Occipital lobe (tissue), 2 donors: ENCODE data around the gene GMEB2. TPM values are rescaled to one million over a fixed set of nuclear protein-coding genes. Genes with fewer than 3 reads are reported as not detected.
"Not testable (repeated sequence)": the region's sequence is repeated elsewhere in the genome, so short reads cannot be mapped to it uniquely, and the experiment has no call there.

ENCODE experiments used
- DNase-seq: peaks from one replicate; lab custom pipeline; 2025; lab: John Stamatoyannopoulos, UW
- total RNA-seq: library from RNA; depleted of rRNA; stranded (reverse); fragments of >200 nt; gene quantifications from one replicate; pipeline ENCODE4 v1.2.3, GENCODE V29; 2014

GMEB2 gene
- total RNA-seq, 1 donor from 2014 or later = 6.9 TPM

DNA sequence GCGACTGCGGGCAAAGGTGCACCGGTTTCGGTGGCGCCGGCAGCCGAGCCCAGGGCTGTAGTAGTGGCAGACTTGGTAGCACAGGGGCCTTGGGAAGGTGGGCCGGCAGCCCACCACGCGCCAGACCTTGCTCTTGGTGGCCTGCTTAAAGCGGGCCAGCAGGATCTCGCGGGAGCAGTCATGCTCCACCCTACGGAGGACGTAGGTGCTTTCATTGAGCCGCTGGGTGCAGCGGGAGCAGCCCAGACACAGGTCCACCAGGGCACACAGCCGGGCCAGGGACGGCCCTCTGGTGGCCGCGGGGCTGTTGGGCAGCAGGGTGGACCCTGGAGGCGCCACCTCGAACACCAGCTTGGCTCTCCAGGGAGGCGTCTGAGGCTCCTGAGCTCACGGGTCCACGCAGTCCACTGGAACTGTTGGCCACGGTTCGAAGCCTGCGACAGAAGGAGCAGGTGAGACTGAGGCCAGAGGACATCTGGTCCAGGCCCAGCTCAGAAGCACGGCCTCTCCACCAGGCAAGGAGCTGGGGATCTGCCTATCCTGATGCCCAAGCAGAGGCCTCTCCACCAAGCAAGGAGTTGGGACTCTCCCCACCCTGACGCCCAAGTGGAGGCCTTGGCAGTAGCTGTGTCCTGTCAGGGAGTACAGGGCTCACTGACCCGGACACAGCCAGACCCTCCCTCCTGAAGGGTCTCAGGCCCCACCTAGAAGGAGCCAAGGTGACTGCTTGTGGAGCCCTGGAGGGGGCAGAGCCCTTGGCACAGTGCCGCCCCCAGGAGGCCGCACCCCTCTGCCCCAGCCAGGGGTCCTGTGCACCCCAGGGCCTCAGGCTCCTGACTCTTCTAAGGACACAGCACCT, 53.9 kb downstream of the GMEB2 start:
- DNase-seq = no peak

DNA sequence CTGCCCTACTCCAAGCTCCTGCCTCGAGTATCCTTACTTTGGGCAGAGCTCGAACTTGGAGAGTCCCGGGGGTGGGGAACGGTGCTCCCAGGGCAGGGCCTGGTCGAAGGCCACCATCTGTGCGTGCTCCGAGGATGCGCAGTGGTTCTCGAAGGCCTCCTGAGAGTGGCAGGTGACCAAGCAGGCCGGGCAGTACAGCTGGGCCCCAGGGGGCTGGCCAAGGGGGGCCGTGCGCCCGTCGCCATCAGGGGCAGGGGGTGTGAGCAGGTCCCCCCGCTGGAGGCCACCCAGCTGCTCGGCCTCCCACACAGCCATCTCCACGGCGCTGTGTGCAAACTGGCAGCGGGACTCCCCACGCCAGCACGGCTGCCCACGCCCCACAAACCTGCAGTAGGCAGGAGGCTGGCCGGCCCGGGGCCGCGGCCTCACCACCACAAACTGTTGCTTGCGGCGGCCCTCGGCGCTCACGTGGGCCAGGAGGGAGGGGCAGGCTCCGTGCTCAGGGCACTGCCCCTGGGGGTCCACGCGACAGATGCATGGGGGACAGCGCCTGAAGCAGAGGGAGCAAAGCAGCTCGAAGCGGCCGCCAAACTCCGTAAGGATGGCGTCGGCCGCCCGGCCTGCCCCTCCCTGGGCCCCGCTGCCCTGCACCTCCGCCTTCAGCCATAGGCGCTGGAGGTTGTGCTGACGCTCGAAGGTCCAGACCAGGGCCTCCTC, 54.7 kb downstream of the GMEB2 start:
- no peak for DNase-seq

DNA sequence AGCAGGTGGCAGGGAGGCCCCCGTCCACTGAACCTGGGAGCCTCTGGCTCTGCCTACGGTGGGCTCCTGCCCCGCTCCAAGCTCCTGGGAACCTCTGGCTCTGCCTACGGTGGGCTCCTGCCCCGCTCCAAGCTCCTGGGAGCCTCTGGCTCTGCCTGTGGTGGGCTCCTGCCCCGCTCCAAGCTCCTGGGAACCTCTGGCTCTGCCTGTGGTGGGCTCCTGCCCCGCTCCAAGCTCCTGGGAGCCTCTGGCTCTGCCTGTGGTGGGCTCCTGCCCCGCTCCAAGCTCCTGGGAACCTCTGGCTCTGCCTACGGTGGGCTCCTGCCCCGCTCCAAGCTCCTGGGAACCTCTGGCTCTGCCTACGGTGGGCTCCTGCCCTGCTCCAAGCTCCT, 55.8 kb downstream of the GMEB2 start:
- DNase-seq = not testable (repeated sequence)

DNA sequence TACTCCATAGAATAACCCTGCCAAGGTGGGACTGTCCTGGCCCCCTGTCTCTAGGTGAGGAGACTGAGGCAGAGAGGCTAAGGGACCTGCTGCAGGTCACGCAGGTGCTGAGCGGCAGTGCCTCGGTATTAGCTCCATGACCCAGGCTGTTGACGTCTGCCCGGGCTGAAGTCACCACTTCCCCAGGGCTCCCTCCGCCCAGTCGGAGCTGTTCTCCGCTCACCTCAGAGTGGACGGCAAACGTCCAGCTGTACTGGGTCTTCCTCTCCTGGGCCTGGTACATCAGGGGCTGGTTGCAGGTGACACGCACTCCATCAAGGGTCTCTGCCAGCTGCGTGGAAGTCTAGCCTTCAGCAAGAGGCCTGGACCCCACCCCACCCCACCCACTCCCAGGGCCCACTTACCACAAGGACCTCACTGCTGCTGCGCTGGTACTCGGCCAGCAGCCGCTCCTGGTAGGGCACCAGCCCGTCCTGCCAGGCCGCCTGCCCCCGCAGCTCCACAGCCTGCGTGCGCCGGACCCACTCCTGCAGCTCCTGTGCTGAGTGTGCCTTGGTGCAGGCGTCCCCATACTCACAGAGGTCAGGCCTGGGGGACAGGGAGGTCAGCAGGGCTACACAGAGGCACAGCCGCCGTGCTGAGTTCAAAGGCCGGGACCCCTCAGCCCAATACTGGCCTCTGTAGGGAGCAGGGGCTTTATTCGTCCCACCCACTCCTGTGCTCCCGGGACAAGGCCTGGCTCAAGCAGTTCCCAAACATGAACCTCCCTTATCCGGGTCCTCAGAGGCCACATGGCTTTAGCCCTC, 56.4 kb downstream of the GMEB2 start:
- no peak for DNase-seq

DNA sequence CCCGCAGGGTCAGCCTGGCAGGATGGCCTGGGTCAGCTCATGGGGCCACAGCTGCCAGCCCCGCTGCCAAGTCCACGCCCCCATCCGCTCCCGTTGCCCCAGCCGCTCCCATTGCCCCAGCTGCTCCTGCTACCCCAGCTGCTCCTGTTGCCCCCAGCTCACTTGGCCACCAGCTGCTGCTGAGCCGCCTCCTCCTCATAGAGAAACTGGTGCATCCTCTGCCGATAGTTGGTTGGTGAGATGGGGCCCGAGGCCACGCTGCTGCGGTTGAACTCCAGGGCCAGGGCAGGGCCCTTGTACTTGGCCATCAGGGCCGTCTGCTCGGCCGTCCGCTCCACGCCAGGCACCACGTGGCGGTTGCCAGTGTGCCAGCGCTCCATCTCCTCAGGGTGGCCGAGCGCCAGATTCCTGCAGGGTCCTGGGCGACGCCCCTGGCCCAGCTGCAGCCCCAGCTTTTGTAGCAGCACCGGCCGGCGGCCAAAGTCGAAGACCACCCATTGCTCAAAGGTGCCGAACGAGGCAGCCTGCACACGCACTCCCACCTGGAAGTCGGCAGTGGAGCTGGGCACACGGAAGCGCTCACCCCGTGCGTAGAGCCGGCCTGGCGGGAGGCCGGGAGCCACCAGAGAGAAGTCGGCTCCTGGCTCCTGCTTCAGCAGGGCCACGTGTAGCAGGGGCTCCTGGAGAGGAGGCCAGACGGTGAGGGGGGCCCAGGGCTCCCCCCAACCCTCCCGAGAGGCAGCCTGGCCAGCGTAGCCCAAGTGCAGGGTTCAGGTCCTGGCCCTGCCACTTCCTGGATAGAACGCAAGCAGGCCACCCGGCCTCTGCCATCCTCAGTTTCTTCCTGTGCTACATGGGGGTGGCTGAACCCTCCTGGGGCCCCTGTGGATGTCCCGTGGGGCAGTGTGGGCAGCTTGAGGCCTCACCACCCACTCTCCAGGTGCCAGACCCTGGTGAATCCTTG, 57.6 kb downstream of the GMEB2 start:
- DNase-seq = no peak

DNA sequence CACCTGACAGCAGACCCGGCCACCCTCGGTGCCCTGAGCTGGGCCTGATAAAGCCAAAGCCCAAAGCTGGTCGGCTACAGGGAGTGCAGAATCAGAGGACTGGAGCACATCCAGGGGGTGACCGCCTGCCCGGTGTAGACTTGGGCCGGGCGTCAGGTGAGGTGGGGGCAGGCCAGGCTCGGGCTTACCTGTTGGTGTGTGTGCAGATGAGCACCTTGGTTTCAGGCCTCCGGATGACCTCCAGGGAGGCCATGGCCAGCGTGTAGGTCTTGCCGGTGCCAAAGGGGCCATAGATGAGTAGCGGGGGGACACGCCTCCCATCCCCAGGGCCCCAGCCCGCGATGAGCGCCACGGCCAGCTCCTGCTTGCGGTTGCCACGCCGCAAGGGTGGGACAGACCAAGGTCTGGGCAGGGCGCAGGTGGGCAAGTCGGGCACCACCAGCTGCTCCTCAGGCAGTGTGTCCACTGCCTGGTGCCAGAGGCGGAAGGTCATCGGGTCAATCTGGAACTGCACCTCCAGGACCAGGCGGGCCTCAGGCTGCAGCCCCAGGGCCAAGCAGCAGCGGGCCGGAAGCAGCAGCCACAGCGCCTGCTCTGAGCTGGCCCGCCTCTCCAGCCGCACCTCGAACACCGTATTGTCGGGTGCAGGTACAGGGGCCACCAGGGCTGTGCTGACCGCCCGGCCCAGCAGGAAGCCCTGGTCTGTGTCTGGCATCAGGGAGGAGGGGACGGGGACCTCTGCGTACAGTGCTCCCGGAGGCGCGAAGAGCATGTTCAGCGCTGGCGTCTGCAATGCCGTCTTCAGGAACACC, 58.5 kb downstream of the GMEB2 start:
- no peak for DNase-seq

DNA sequence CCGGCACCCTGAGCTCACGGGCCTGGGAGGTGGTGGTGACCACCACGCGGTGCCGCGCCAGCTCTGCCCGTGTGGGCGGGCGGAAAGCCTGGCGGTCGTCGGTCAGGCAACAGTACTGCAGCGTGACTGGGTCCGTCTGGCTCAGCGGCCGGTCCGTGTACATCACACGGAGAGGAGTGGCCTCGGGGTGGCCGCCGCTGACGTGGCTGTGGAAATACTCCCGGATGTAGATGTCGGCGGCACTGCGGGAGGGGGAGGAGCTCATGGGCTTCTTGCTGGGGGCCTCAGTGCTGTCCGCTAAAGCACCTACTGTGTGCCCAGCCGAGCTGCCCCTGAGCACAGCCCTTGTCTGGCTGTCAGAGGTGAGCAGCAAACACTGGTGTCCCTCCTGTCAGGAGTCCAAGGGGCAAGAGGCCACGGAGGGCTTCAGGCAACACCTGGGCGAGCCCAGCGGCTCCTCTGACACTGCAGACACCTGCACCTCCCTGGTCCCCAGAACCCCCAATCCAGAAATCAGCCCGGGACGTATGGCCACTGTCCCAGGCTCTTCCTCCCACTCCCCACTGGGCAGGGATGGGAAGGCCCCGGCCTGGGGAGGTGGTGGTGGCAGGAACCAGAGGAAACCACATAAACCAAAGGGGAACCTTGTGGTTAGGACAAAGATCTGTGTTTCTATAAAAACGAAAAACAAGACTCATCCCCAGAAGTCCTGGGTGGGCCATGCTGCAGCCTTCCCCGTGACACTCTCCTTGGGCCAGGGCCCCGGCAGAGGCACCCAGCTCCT, 59.3 kb downstream of the GMEB2 start:
- no peak for DNase-seq

DNA sequence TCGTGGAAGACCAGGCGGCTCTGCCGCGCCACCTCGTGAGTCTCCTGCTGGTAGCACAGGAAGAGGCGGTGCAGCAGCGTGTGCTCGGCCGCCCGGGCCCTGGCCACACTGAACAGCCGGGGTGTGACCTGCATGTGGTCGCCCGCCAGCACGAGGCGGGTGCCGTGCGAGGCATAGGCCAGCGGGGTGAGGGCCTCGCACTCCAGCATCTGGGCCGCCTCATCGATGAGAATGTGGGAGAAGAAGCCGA, 59.8 kb downstream of the GMEB2 start:
- no peak for DNase-seq

DNA sequence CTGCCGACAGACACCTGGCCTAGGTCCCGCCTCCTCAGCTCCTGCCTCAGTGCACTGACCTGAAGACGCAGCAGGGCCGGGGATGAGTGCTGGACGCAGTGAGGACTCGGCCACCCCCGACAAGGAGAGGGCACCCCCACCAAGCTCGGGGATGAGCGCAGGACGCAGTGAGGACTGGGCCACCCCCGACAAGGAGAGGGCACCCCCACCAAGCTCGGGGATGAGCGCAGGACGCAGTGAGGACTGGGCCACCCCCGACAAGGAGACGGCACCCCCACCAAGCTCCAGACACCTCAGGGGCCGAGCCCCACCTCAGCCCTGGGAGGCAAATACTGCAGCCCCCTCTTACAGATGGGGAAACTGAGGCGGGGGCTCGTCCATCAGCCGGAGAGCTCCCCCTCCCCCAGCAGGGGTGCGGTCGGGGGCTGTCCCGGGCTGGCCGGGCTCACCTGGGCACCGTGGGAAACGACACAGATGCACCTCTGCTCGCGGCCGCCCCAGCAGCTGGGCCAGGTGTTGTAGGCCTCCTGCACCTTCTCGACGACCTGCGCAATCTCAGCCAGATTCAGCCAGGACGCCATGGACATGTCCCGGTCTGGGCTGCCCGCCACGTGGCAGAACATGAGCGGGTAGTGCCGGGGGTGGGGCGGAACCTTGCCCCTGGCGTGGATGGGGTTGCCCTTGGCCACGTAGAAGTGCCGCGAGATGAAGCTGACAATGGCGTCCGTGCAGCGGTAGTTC, 60.3 kb downstream of the GMEB2 start:
- DNase-seq = no peak

DNA sequence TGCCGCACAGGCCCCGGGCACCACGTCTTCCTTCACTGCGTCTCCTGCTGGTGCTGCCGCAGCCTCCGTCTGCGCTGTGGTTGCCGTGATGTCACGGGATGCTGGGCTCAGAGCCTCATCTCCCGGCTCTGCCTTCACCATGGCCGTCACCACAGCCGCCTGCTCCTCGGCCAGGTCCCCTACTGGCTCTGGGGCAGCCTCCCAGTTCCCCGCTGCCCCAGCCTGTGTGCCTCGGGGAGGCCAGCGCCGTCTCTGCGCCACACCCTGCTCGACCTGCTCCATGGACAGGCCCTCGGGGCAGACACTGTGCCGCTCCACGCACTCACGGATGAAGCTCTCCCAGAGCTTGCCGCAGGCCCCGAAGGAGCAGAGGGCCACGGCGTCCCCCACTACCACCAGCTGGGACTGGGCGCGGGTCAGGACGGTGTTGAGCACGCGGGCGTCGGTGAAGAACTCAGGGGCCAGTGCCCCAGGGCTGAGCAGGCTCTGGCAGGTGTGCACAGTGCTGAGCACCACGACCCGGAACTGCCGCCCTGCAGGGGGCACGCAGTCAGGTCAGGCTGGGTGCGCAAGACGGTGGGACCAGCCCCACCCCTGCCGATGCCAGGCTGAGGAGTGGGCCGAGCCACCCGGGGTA, 61.1 kb downstream of the GMEB2 start:
- DNase-seq = no peak

DNA sequence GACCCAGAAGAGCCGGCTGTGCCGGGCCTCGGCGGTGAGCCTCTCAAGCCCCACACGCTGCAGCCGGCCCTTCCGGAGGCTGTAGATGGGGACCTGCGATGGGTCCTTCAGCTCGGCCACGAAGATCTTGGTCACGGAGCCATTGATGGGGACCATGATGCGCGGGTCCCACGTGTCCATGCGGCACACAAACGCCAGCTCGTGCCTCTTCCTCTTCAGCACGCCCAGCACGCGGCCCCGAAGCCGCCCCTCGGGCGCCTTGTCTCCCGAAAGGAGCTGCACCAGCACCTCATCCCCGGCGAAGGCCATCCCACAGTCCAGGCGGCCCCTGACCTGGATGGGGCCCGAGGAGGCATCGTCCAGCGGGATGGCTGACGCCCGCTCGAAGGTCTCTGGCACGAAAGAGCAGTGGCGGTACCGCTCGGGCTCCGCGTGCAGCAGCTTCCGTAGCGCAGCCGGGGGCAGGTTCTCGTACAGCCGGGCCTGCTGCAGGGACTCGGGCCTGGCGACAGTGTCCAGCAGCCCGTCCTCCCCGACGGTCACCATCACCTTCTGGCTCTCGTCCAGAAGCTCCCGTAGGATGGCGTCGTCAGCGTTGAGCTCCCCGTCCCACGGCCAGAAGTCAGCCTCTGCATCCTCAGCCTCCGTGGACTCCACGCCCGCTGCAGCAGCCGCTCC, 61.7 kb downstream of the GMEB2 start:
- no peak for DNase-seq

DNA sequence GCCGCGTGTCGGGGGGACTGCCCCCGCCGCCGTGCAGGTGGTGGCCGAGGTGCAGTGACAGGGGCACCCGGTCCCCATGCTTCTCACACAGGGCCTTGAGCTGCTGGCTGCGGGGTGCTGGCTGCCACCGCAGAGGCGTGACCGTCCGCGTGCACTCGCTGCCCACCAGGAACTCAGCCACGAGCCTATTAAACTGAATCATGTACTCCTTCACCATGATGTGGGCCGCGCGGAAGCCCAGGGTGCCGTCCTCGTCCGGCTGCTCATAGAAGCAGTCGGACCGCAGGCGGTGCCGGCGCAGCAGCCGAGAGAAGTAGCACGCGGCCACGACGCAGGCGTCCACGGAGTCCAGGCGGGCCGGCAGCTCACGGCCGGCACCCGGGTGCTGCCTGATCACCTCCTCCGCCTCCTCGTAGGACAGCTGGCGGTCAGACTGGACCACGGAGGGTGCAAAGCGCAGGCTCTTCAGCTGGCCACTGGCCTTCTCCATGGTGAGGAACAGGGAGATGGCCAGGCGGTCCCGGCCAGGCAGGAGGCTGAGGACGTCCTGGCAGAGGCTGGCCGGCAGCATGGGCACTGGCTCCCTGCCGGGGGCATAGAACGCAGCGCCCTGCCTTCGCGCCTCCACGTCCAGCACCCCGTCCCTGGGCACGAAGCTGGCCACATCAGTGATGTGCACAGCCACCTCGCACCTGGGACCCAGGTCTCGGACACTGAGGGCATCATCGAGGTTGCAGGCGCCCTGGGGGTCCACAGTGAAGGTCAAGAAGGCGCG, 62.7 kb downstream of the GMEB2 start:
- DNase-seq = no peak

DNA sequence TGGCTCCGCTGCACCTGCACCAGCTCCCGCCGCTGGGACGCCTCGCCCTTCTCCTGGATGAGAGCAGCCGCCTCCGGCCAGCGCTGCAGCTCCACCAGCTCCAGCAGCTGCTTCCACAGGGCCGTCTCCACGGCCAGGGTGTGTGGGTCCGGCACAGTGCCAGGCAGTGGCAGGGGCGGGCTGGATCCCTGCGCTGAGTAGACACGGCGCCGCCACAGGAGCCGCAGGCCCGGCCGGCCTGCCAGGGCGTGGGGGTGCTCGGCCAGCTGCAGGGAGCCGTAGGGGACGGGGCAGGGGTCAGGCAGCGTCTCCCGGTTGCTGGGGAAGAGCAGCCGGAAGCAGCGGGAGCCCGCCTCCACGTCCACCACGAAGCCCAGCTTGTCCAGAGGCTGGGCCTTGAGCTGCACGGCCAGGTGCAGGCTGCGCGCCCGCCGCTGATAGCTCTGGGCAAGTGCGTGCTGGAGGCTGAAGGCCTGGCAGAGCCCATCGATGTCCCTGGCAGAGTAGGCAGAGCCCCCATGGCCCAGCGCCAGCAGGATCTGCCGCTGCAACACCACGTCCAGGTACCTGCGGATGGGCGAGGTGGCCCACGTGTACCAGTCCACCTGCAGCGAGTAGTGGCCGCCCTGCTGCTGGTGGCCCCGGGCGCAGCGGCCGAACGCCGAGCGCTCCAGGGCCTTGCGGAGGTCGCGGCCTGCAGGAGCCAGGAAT, 63.5 kb downstream of the GMEB2 start:
- no peak for DNase-seq

DNA sequence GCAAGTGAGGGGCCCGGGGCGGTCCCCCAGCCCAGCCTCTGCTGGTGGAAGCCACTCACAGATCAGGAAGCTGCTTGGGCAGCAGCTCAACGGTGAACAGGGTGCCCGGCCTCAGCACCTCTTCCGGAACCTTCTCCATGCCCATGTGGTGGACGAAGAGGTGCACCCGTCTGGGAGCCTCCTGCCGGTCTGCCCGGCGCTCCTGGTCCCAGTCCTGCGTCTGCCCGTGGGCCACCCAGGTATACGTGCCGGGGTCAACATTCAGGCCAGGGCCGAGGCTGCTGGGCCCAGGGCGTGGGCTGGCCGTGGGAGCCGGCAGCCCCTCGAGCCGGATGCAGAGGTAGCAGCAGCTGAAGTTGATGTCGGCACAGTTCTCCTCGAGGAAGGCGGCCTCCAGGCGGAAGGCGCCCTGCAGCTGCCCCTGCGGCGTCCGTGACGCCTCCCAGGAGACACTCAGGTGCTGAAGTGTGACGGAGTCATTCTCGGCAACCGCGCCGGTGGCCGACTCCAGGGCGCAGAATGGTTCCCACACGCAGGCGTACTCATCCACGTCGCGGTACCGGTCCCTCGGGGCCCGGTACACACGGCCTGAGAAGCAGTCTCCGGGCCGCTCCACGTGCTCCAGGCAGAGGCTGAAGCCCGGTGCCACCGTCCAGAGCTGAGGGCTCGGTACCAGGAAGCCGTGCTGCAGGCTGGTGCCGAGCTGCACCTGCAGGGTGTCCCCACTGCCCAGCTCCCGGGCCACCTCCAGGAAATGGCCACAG, 64.3 kb downstream of the GMEB2 start:
- DNase-seq = no peak

DNA sequence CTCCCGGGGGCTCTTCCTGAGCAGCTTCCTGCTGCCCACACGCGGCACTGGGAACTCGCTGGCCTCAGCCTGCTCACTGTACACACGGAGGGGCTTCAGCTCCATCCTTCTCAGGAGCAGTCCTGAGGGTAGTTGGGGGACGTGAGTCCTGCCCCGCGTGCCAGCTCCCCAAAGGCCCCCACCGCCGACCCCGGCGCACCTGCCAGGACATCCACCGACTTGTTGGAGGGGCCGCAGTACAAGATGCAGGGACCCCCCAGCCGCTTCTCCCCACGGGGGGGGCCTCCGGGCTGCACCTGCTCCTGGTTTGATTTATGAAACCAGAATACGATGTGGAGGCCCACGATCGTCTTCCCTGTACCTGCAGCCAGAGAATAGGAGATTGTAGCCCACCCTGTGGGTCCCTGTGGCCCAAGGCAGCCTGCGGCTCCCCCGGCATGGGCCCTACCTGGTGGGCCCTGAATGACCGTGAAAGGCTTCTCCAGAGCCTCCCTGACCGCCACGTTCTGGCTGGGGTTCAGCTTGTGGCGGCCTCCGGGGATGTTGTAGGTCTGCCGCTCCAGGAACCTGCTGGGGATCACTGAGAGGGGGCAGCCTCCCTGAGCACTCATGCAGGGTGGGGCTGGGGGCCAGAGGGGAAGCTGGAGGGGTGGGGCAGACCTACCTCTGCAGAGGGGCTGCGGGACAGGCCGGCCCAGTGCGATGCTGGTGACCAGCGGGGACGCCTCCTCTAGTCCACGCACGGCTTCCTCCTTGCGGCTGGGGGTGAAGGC, 65.1 kb downstream of the GMEB2 start:
- DNase-seq = no peak
